ENCODE data around the gene RAB28.

The RAB28 gene

DNA sequence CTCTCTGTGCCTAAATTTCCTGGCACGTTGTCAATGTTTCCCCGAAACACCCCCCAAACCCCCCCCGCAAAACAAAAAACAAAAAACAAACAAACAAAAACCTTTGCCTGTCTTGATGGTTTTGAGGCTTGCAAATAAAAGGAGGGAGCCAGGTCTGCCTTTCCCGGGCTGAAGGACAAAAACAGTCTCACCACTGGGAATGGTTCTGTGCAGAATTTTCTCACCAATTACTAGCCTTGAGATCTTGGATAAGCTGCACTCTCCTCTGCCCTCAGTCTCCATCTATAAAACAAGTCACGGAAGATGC is 44.6 kb upstream of the RAB28 start:
- no peaks in the 10 kb centered on the region for H3K79me2 ChIP-seq (ENCODE audit: control insufficient read depth, insufficient read depth, low read length, poor library complexity)
- H4K8ac ChIP-seq (ENCODE audit: low read depth, low read length), result no peak overlapping the region
- H3K14ac ChIP-seq (ENCODE audit: low read length), result no peak overlapping the region
- no peak overlapping the region for H3K4ac ChIP-seq (ENCODE audit: low read depth, low read length)
- no peak overlapping the region for H3K4me2 ChIP-seq (ENCODE audit: low read length)
- no peaks in the 10 kb centered on the region for H3K4me1 ChIP-seq (ENCODE audit: control insufficient read depth in 1 of 2, insufficient read depth in 2 of 2, low read length in 2 of 2)
- H3K4me3 ChIP-seq (ENCODE audit: low read depth, low read length), result no peak overlapping the region
- H3K27me3 ChIP-seq (ENCODE audit: insufficient read depth, low read length), result peaks cover 90% of the 10 kb centered on the region
- no peaks in the 10 kb centered on the region for H3K79me1 ChIP-seq (ENCODE audit: low read length)
- H3K27ac ChIP-seq (ENCODE audit: low read depth, low read length), result no peak overlapping the region
- H2BK120ac ChIP-seq (ENCODE audit: insufficient read depth, low read length, poor library complexity), result no peak overlapping the region
- H3K18ac ChIP-seq (ENCODE audit: low read length), result no peak overlapping the region
- no peak overlapping the region for H4K91ac ChIP-seq (ENCODE audit: low read depth, low read length)
- no peak overlapping the region for H4K12ac ChIP-seq (ENCODE audit: low read depth, low read length)
- peaks cover 0 to 3% of the 10 kb centered on the region in 2 experiments for H3K36me3 ChIP-seq (ENCODE audit: control insufficient read depth in 1 of 2, insufficient read depth in 2 of 2, low read length in 2 of 2)
- H3K9ac ChIP-seq (ENCODE audit: low read length), result no peak overlapping the region
- DNase-seq, result no peak
- no peak overlapping the region for H2BK5ac ChIP-seq (ENCODE audit: low read depth, low read length, poor library complexity)
- no peak overlapping the region for H2BK12ac ChIP-seq (ENCODE audit: low read length)
- no CpG with 5 or more reads among the region's 5 CpGs for WGBS (ENCODE audit: extremely low coverage, insufficient coverage, insufficient read length)
- H3K23ac ChIP-seq (ENCODE audit: low read length), result no peak overlapping the region
- H3K9me3 ChIP-seq (ENCODE audit: insufficient read depth, low read depth, low read length), result peaks cover 19% of the 10 kb centered on the region
- H2AK5ac ChIP-seq (ENCODE audit: low read length), result no peak overlapping the region
- no peak overlapping the region for H2AFZ ChIP-seq (ENCODE audit: insufficient read depth, low read length, poor library complexity)

DNA sequence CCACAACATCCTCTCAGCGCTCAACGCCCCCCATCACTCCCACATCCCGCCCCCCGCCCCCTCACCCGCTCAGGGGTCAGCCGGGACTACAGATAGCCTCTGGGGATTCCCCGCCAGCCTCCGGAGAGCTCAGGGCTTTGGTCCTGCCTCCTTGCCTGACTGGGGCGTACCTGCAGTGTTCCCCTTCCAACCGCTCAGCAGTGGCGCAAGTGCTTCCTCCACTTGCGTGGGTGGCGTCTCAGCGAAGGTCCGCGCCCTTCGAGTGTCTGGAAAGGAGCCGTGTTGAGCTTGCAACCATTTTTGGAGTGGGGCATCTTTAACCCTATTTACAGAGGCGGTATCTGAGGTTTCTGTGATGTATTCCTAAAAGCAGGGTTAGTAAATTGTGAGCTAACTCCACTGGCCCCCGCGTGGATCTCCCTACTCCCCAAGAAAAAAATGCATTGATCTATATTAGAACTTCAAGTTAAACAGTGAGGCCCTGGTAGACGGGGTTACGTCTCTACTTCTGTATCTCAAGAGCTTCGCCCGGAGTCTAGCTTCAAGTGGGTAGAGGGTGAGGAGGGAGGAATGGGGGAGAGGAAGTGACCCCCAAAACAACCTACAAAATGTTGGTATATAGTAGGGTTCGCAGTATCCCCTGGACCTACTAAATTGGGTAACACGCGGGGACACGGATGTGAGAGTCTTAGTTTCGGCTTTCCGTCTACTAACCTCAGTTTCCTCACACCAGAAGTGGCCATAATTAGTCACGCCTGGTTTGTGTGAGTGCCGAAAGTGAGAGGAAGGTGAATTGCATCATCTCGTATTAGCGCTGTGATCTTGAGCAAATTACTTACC is 44.1 kb upstream of the RAB28 start:
- H3K79me1 ChIP-seq (ENCODE audit: low read length), result no peaks in the 10 kb centered on the region
- no peak overlapping the region for H3K4me2 ChIP-seq (ENCODE audit: low read length)
- no peak overlapping the region for H3K9ac ChIP-seq (ENCODE audit: low read length)
- H2BK5ac ChIP-seq (ENCODE audit: low read depth, low read length, poor library complexity), result no peak overlapping the region
- H4K8ac ChIP-seq (ENCODE audit: low read depth, low read length), result no peak overlapping the region
- no peak overlapping the region for H3K27ac ChIP-seq (ENCODE audit: low read depth, low read length)
- H3K36me3 ChIP-seq (ENCODE audit: control insufficient read depth in 1 of 2, insufficient read depth in 2 of 2, low read length in 2 of 2), result peaks cover 0 to 3% of the 10 kb centered on the region in 2 experiments
- peaks cover 21% of the 10 kb centered on the region for H3K9me3 ChIP-seq (ENCODE audit: insufficient read depth, low read depth, low read length)
- H3K4me1 ChIP-seq (ENCODE audit: control insufficient read depth in 1 of 2, insufficient read depth in 2 of 2, low read length in 2 of 2), result no peaks in the 10 kb centered on the region
- no peak overlapping the region for H3K18ac ChIP-seq (ENCODE audit: low read length)
- no peak overlapping the region for H4K12ac ChIP-seq (ENCODE audit: low read depth, low read length)
- no peak overlapping the region for H3K23ac ChIP-seq (ENCODE audit: low read length)
- H2AK5ac ChIP-seq (ENCODE audit: low read length), result no peak overlapping the region
- no peak overlapping the region for H3K4ac ChIP-seq (ENCODE audit: low read depth, low read length)
- no peak overlapping the region for H2BK120ac ChIP-seq (ENCODE audit: insufficient read depth, low read length, poor library complexity)
- no peak overlapping the region for H2AFZ ChIP-seq (ENCODE audit: insufficient read depth, low read length, poor library complexity)
- no peak overlapping the region for H4K91ac ChIP-seq (ENCODE audit: low read depth, low read length)
- H3K14ac ChIP-seq (ENCODE audit: low read length), result no peak overlapping the region
- no peak for DNase-seq
- WGBS (ENCODE audit: extremely low coverage, insufficient coverage, insufficient read length), result no CpG with 5 or more reads among the region's 35 CpGs
- H3K4me3 ChIP-seq (ENCODE audit: low read depth, low read length), result no peak overlapping the region
- H2BK12ac ChIP-seq (ENCODE audit: low read length), result no peak overlapping the region
- peaks cover 91% of the 10 kb centered on the region for H3K27me3 ChIP-seq (ENCODE audit: insufficient read depth, low read length)
- no peaks in the 10 kb centered on the region for H3K79me2 ChIP-seq (ENCODE audit: control insufficient read depth, insufficient read depth, low read length, poor library complexity)

DNA sequence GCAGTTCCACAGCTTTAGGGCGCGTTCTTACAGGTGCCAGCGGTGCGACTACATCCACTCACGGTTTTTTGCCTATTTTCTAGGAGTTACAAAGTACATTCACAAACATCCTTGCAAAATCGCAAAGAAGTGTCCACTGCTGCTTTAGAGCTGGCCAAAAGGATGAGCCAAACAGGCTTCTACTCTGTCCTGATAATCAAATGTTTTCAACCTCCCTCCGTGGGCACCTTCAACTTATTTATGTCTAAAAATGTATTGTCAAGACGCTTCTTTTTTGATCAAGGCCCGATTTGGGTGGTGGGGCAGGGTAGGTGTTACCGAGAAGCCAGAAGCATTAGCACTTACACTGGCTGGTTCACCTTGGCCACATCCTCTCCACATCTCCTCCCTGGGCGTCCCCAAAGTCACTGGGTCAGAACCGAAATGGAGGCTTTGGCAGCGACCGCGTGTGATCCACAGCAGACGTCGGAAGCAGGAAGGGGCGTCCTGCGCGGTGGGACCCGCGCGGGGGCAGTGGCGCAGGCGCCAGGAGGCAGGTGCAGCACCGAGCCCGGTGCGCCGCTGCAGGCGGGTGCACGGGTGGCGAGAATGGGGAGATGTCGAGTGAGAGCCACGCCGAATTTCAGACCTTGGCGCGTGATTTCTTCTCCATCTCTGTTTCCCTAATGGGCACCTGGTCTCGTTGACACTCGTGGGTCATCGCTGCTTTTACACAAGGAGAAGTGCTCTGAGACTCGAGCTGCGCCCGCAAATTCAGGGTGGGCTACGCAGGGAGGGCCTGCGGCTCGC is 43.2 kb upstream of the RAB28 start:
- no peak overlapping the region for H4K12ac ChIP-seq (ENCODE audit: low read depth, low read length)
- no peaks in the 10 kb centered on the region for H3K79me1 ChIP-seq (ENCODE audit: low read length)
- H3K4me1 ChIP-seq (ENCODE audit: control insufficient read depth in 1 of 2, insufficient read depth in 2 of 2, low read length in 2 of 2), result peaks cover 5% of the 10 kb centered on the region in 2 experiments
- H2BK12ac ChIP-seq (ENCODE audit: low read length), result no peak overlapping the region
- H2BK5ac ChIP-seq (ENCODE audit: low read depth, low read length, poor library complexity), result no peak overlapping the region
- H3K27ac ChIP-seq (ENCODE audit: low read depth, low read length), result no peak overlapping the region
- H3K4me2 ChIP-seq (ENCODE audit: low read length), result no peak overlapping the region
- H3K4ac ChIP-seq (ENCODE audit: low read depth, low read length), result no peak overlapping the region
- no peaks in the 10 kb centered on the region for H3K79me2 ChIP-seq (ENCODE audit: control insufficient read depth, insufficient read depth, low read length, poor library complexity)
- no peak overlapping the region for H3K18ac ChIP-seq (ENCODE audit: low read length)
- no peak overlapping the region for H3K23ac ChIP-seq (ENCODE audit: low read length)
- H3K4me3 ChIP-seq (ENCODE audit: low read depth, low read length), result no peak overlapping the region
- peaks cover 26% of the 10 kb centered on the region for H3K9me3 ChIP-seq (ENCODE audit: insufficient read depth, low read depth, low read length)
- H2AFZ ChIP-seq (ENCODE audit: insufficient read depth, low read length, poor library complexity), result no peak overlapping the region
- no peak overlapping the region for H2AK5ac ChIP-seq (ENCODE audit: low read length)
- H4K8ac ChIP-seq (ENCODE audit: low read depth, low read length), result no peak overlapping the region
- H3K14ac ChIP-seq (ENCODE audit: low read length), result no peak overlapping the region
- no peak overlapping the region for H2BK120ac ChIP-seq (ENCODE audit: insufficient read depth, low read length, poor library complexity)
- no peak for DNase-seq
- H3K36me3 ChIP-seq (ENCODE audit: control insufficient read depth in 1 of 2, insufficient read depth in 2 of 2, low read length in 2 of 2), result peaks cover 0 to 3% of the 10 kb centered on the region in 2 experiments
- peaks cover 92% of the 10 kb centered on the region for H3K27me3 ChIP-seq (ENCODE audit: insufficient read depth, low read length)
- no peak overlapping the region for H3K9ac ChIP-seq (ENCODE audit: low read length)
- no CpG with 5 or more reads among the region's 46 CpGs for WGBS (ENCODE audit: extremely low coverage, insufficient coverage, insufficient read length)
- no peak overlapping the region for H4K91ac ChIP-seq (ENCODE audit: low read depth, low read length)

DNA sequence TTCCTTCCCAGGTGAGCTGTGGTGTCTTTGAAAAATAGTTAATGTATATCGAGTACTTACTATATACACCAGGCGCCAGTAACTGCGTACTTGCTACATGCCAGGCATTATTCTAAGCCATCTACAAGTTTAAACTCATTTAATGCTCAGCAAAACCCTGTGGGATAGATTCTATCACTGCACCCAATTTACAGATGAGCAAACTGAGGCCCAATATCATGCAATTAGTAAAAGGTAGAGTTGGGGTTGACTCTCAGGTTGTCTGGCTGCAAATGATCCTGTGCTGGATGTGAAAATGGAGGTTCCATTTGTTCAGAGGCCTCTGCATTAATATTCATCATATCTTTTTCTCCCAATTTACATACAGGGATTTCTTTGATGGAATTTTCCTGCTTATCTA is 42.5 kb upstream of the RAB28 start:
- Histone ChIP-seq H2BK120ac (ENCODE audit: insufficient read depth, low read length, poor library complexity) (no peak overlapping the region), H2BK12ac (ENCODE audit: low read length) (no peak overlapping the region), H4K91ac (ENCODE audit: low read depth, low read length) (no peak overlapping the region), H3K9ac (ENCODE audit: low read length) (no peak overlapping the region), H3K14ac (ENCODE audit: low read length) (no peak overlapping the region), H2AFZ (ENCODE audit: insufficient read depth, low read length, poor library complexity) (no peak overlapping the region), H3K27ac (ENCODE audit: low read depth, low read length) (no peak overlapping the region), H2AK5ac (ENCODE audit: low read length) (no peak overlapping the region), H3K18ac (ENCODE audit: low read length) (no peak overlapping the region), H4K12ac (ENCODE audit: low read depth, low read length) (no peak overlapping the region), H3K79me1 (ENCODE audit: low read length) (no peaks in the 10 kb centered on the region), H3K23ac (ENCODE audit: low read length) (no peak overlapping the region), H3K9me3 (ENCODE audit: insufficient read depth, low read depth, low read length) (peaks cover 28% of the 10 kb centered on the region), H3K36me3 (ENCODE audit: control insufficient read depth in 1 of 2, insufficient read depth in 2 of 2, low read length in 2 of 2) (peaks cover 0 to 3% of the 10 kb centered on the region in 2 experiments), H3K4me3 (ENCODE audit: low read depth, low read length) (no peak overlapping the region), H3K4me1 (ENCODE audit: control insufficient read depth in 1 of 2, insufficient read depth in 2 of 2, low read length in 2 of 2) (peaks cover 5 to 7% of the 10 kb centered on the region in 2 experiments), H3K79me2 (ENCODE audit: control insufficient read depth, insufficient read depth, low read length, poor library complexity) (no peaks in the 10 kb centered on the region), H4K8ac (ENCODE audit: low read depth, low read length) (no peak overlapping the region), H2BK5ac (ENCODE audit: low read depth, low read length, poor library complexity) (no peak overlapping the region), H3K4ac (ENCODE audit: low read depth, low read length) (no peak overlapping the region), H3K4me2 (ENCODE audit: low read length) (no peak overlapping the region), H3K27me3 (ENCODE audit: insufficient read depth, low read length) (peaks cover 93% of the 10 kb centered on the region)
- WGBS (ENCODE audit: extremely low coverage, insufficient coverage, insufficient read length), result no CpG with 5 or more reads among the region's 3 CpGs
- no peak for DNase-seq
